K562 (cell line): ENCODE results near the gene LRRTM4. TPM values are rescaled to one million over a fixed set of nuclear protein-coding genes. Genes with fewer than 3 reads are reported as not detected.

ENCODE experiments used
- ATAC-seq: fragments of 200-7000 bp; cut with Tn5 transposase; 3 replicates; pipeline ENCODE4 v1.9.1; 2020; ENCODE audit warnings: moderate library complexity
- BruUV-seq: library from RNA; stranded (reverse); fragments of 400-500 nt; replicated peaks from 2 replicates; lab custom pipeline; 2021; lab: Mats Ljungman, UMichigan
- CTCF ChIA-PET: fragments of 300-600 bp; formaldehyde crosslinking; extraction: SDS; loops from one replicate; lab custom pipeline; 2021; ENCODE audit warnings: low intra/inter-chr PET ratio; lab: Yijun Ruan, JAX
- POLR2A ChIA-PET: fragments of 300-600, 350-650 bp; sonication (Branson Sonifier 250); formaldehyde crosslinking; extraction: SDS; loops from one replicate; lab custom pipeline; 2021; ENCODE audit warnings: antibody characterized with exemption, inconsistent platforms; lab: Yijun Ruan, JAX
- DNase-seq, 4 experiments: peaks; one replicate each; pipeline versions ENCODE4 v3.0.0 to v3.0.0-alpha.2; 2011 to 2018; ENCODE audit warnings: low spot score in 3 of 4, mixed read lengths in 3 of 4; ENCODE audit errors: extremely low read depth in 1 of 4
- FAIRE-seq: peaks from 2 replicates; lab custom pipeline; 2011; peaks lifted over from hg19 to GRCh38; lab: Jason Lieb, UNC
- H2AFZ ChIP-seq: 2 replicates; pipeline ENCODE4 v1.6.0; 2011; ENCODE audit warnings: low read depth, low read length, control low read depth, inconsistent platforms
- H3K27ac ChIP-seq: fragments of 200-600 bp; 3 replicates; pipeline ENCODE4 v1.8.0; 2011; ENCODE audit warnings: low read depth, mild to moderate bottlenecking, control low read depth, inconsistent platforms, low read length, moderate library complexity, mixed read lengths; ENCODE audit errors: extremely low read depth
- H3K27me3 ChIP-seq, 2 experiments: fragments of 300-600 bp in 1 of 2; 2 replicates in 1 of 2; 3 replicates in 1 of 2; pipeline versions ENCODE4 v1.6.0 to v1.8.0; 2011; ENCODE audit warnings: inconsistent platforms in 2 of 2, low read length in 2 of 2, mild to moderate bottlenecking in 1 of 2, mixed read lengths in 1 of 2, moderate library complexity in 1 of 2; ENCODE audit not compliant: control insufficient read depth in 2 of 2, insufficient read depth in 2 of 2
- H3K36me3 ChIP-seq: fragments of 300-600 bp; 3 replicates; pipeline ENCODE4 v1.8.0; 2011; ENCODE audit warnings: mild to moderate bottlenecking, low read length, inconsistent platforms; ENCODE audit not compliant: control insufficient read depth, insufficient read depth
- H3K4me1 ChIP-seq, 2 experiments: fragments of 200-600 bp in 1 of 2; replicated peaks in 1 of 2; 2 replicates in 1 of 2; 3 replicates in 1 of 2; pipeline versions ENCODE4 v1.5.1 to v1.8.0; 2011; ENCODE audit warnings: inconsistent platforms in 2 of 2, low read length in 2 of 2, mild to moderate bottlenecking in 1 of 2, mixed read lengths in 1 of 2, moderate library complexity in 1 of 2; ENCODE audit not compliant: control insufficient read depth in 2 of 2, insufficient read depth in 2 of 2
- H3K4me2 ChIP-seq: 2 replicates; pipeline ENCODE4 v1.6.1; 2011; ENCODE audit warnings: low read length, control low read depth, inconsistent platforms, mixed read lengths; ENCODE audit not compliant: insufficient read depth
- H3K4me3 ChIP-seq: fragments of 200-600 bp; sonication (generic), shearing (Covaris generic); 2 replicates; pipeline ENCODE4 v1.5.1; 2016; ENCODE audit warnings: control low read depth, inconsistent platforms
- H3K79me2 ChIP-seq: fragments of 200-600 bp; 3 replicates; pipeline ENCODE4 v1.8.0; 2011; ENCODE audit warnings: low read length, inconsistent platforms; ENCODE audit not compliant: control insufficient read depth, insufficient read depth
- H3K9ac ChIP-seq, 2 experiments: 2 replicates each; pipeline versions ENCODE4 v1.6.0 to v1.6.1; 2011; ENCODE audit warnings: low read depth in 2 of 2, low read length in 2 of 2, control low read depth in 1 of 2, inconsistent platforms in 1 of 2, mild to moderate bottlenecking in 1 of 2, mixed read lengths in 1 of 2; ENCODE audit not compliant: insufficient read depth in 1 of 2
- H3K9me1 ChIP-seq: one replicate; pipeline ENCODE4 v1.6.0; 2011; ENCODE audit warnings: inconsistent platforms, mild to moderate bottlenecking, low read length, moderate library complexity; ENCODE audit not compliant: control insufficient read depth, insufficient read depth
- H3K9me3 ChIP-seq: replicated peaks from 2 replicates; pipeline ENCODE4 v1.5.1; 2011; ENCODE audit warnings: low read depth, low read length, inconsistent platforms; ENCODE audit not compliant: control insufficient read depth, insufficient read depth
- H4K20me1 ChIP-seq: replicated peaks from 2 replicates; pipeline ENCODE4 v1.6.1; 2011; ENCODE audit warnings: low read length, inconsistent platforms, mixed read lengths; ENCODE audit not compliant: control insufficient read depth, insufficient read depth
- FOXK2 ChIP-seq, 2 experiments: fragments of 450-650 bp; IDR thresholded peaks in 1 of 2; conservative IDR thresholded peaks in 1 of 2; 2 replicates each; pipeline ENCODE4 v1.6.1; 2016; ENCODE audit warnings: low read depth in 2 of 2, mild to moderate bottlenecking in 1 of 2
- KDM5B ChIP-seq: fragments of 200-600 bp; sonication (generic); IDR thresholded peaks from 2 replicates; pipeline ENCODE4 v1.6.1; 2012; ENCODE audit warnings: low read depth, mild to moderate bottlenecking, moderate library complexity, low read length, control low read depth, inconsistent platforms; ENCODE audit not compliant: insufficient replicate concordance
- MITF ChIP-seq: IDR thresholded peaks from 2 replicates; pipeline ENCODE4 v1.6.1; 2014; ENCODE audit warnings: antibody characterized with exemption
- PATZ1 ChIP-seq: fragments of 250-450 bp; sonication (Bioruptor Pico); IDR thresholded peaks from 2 replicates; pipeline ENCODE4 v1.5.0; 2020; ENCODE audit warnings: mild to moderate bottlenecking, borderline replicate concordance
- PKNOX1 ChIP-seq: fragments of 450-650 bp; IDR thresholded peaks from 2 replicates; pipeline ENCODE4 v1.6.1; 2016
- PURB ChIP-seq: sonication (generic); formaldehyde crosslinking; IDR thresholded peaks from 2 replicates; pipeline ENCODE4 v1.9.0; 2021; ENCODE audit warnings: low read depth, mild to moderate bottlenecking, missing genetic modification reagents
- ZNF408 ChIP-seq: fragments of 250-450 bp; sonication (Bioruptor Pico); IDR thresholded peaks from 2 replicates; pipeline ENCODE4 v1.4.0; 2020; ENCODE audit warnings: low read depth, mild to moderate bottlenecking, moderate library complexity
- ZNF695 ChIP-seq: fragments of 450-650 bp; formaldehyde crosslinking; IDR thresholded peaks from 2 replicates; pipeline ENCODE4 v1.4.0; 2020; ENCODE audit warnings: mild to moderate bottlenecking, moderate library complexity
- whole genome bisulfite sequencing: fragments of 100-300 bp; shearing (Covaris generic); methylation state at CpG from one replicate; pipeline ENCODE4 v1.1.6; 2016; ENCODE audit warnings: low coverage, mixed read lengths; ENCODE audit not compliant: insufficient coverage; ENCODE audit errors: missing lambda C conversion rate; 5-methylcytosine and 5-hydroxymethylcytosine counted together
- in situ Hi-C: fragments of 300-500 bp; cut with MboI; formaldehyde crosslinking; loops from 4 replicates; pipeline ENCODE4 v1.15.0; 2018; ENCODE audit warnings: inconsistent platforms, mixed read lengths
- intact Hi-C: fragments of 100-400 bp; cut with micrococcal nuclease; formaldehyde crosslinking; loops from 2 replicates; pipeline ENCODE4 v1.14.2; 2022
- polyA plus RNA-seq, 8 experiments: library from polyadenylated mRNA; depleted of rRNA in 4 of 8; stranded (reverse) in 5 of 8; unstranded in 3 of 8; fragments of >200 nt; fragmentation: Nextera tagmentation in 2 of 8; fragmentation: Illumina TruSeq in 1 of 8; extraction: Ambion mirVana in 2 of 8; extraction: Trizol in 1 of 8; gene quantifications; 2 replicates each; pipeline versions ENCODE4 v1.2.1 to v1.2.3, GENCODE V29; 2011 to 2014; ENCODE audit warnings: inconsistent platforms in 1 of 8, missing spikeins in 1 of 8
- total RNA-seq, 7 experiments: library from RNA; depleted of rRNA in 6 of 7; stranded (reverse); fragments of >200 nt in 6 of 7; fragmentation: Illumina TruSeq in 2 of 7; extraction: Trizol in 2 of 7; gene quantifications; 2 replicates each; pipeline versions ENCODE4 v1.2.1 to v1.2.3, GENCODE V29; 2011 to 2021; ENCODE audit warnings: low replicate concordance in 1 of 7

LRRTM4 gene
- total and polyA plus RNA-seq, 9 of the 15 experiments (the other 6 are each of a cell fraction or from before 2014, with no cell fraction given), result 0.04 TPM; not detected in 6

- POLR2A ChIA-PET, result interaction anchor here (0.6 kb wide), 1 partner anchor 35 kb away, joined by 3 read pairs; no protein-coding TSS in a partner anchor
- TF ChIP-seq PATZ1 (CRISPR knock-in tag) (no peak), PKNOX1 (no peak), KDM5B (no peak), ZNF408 (CRISPR knock-in tag) (no peak), PURB (CRISPR knock-in tag) (no peak), FOXK2 (conservative IDR thresholded peaks at IDR 0.05 in 1 of 2, IDR thresholded peaks at IDR 0.05 in 1 of 2; ENCODE audit: low read depth in 2 of 2) (no peak), MITF (no peak), ZNF695 (CRISPR knock-in tag) (no peak)
- TF ChIP-seq, all 486 proteins: peak for 0
- intact Hi-C loops (no loop called here), in situ Hi-C loops (no loop called here)
- Histone ChIP-seq H3K4me3 (no peak overlapping the region), H3K4me2 (no peak overlapping the region), H3K27ac (no peak overlapping the region), H3K79me2 (no peaks in the 10 kb centered on the region), H3K9me1 (no peaks in the 10 kb centered on the region), H4K20me1 (no peaks in the 10 kb centered on the region), H3K9me3 (no peaks in the 10 kb centered on the region), H3K4me1 (no peaks in the 10 kb centered on the region), H3K27me3 (no peaks in the 10 kb centered on the region), H2AFZ (no peak overlapping the region), H3K9ac (no peak overlapping the region), H3K36me3 (no peaks in the 10 kb centered on the region)
- ATAC-seq, result no peak
- DNase-seq, result no peak
- WGBS, result 0% methylated on average over 3 of the region's 3 CpGs
- FAIRE-seq, result no peak
- no TSS peak for BruUV-seq
- CTCF ChIA-PET, result no interaction called here
Observed at GRCh38 chr2:77370511-77370910, 151.7 kb downstream of the LRRTM4 start.
